ENCODE measurements around the gene STKLD1.
"Not testable (repeated sequence)": the region's sequence is repeated elsewhere in the genome, so short reads cannot be mapped to it uniquely, and the experiment has no call there.

STKLD1 gene

DNA sequence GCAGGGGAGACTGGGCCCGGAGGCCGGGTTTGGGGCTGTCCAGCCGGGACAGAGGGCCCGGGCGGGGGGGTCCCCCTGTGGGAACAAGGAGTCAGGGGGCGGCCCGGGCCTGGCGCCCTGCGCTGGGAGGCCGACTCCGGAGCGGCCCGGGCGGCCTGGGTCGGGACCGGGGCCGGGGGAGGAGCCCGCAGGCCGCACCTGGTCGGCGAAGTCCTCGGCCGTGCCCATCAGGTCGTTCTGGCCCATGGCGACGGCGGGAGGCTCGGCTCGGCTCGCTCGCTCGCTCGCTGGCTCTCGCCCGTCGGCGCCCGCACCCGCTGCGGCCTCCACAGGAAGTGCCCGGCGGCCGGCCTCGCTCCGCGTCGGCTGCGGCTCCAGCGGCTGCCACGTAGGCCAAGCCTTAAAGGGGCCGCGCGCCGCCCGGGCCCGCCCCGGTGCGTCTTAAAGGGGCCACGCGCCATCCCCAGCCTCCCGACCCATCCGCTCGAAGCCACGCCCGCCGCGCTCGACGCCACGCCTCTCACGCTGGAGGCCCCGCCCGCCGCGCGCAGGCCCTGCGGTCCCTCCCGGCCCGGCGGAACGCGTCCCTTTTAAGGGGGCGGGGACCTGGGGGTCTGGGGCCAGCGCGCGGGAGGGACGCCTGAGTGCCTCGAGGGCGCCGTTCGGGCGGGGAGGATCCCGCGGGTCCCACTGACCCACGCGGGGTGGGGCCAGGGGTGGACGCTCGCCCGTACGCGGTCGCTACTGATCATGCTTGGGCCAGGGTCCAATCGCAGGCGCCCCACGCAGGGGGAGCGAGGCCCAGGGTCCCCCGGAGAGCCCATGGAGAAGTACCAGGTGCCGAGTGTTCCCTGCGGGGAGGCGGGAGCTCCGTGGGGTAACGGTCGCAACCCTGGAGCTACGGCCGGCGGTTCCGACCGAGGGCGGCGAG, at the start of gene STKLD1, which contains the start of gene SURF4:
STKLD1 (plus strand) TSS at position 643 of the 931 bp plus-strand sequence; CDS start at position 751, 108 bp downstream.
SURF4 (minus strand) TSS at position 337 of the 931 bp plus-strand sequence; CDS start at position 246, 91 bp downstream.
- TF ChIP-seq, protein P1, sequence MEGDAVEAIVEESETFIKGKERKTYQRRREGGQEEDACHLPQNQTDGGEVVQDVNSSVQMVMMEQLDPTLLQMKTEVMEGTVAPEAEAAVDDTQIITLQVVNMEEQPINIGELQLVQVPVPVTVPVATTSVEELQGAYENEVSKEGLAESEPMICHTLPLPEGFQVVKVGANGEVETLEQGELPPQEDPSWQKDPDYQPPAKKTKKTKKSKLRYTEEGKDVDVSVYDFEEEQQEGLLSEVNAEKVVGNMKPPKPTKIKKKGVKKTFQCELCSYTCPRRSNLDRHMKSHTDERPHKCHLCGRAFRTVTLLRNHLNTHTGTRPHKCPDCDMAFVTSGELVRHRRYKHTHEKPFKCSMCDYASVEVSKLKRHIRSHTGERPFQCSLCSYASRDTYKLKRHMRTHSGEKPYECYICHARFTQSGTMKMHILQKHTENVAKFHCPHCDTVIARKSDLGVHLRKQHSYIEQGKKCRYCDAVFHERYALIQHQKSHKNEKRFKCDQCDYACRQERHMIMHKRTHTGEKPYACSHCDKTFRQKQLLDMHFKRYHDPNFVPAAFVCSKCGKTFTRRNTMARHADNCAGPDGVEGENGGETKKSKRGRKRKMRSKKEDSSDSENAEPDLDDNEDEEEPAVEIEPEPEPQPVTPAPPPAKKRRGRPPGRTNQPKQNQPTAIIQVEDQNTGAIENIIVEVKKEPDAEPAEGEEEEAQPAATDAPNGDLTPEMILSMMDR (conservative IDR thresholded peaks at IDR 0.05; ENCODE audit: low read depth, low read length), result no peak

DNA sequence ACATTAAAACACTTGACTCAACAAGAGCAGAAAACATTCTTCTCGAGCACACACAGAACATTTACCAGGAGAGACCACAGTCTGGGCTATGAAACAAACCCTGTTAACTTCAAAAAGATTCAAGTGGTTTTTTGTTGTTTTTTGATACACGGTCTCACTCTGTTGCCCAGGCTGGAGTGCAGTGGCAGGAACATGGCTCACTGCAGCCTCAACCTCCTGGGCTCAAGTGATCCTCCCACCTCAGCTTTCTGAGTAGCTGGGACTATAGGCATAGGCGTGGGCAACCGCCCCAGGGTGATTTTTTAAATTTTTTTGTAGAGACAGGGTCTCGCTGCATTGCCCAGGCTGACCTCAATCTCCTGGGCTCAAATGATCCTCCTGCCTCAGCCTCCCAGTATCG, 49.1 kb upstream of the STKLD1 start:
- H3K27ac ChIP-seq; H4K20me1 ChIP-seq (ENCODE audit: insufficient read depth); H3K79me2 ChIP-seq (ENCODE audit: insufficient read depth, low read depth); H3K4me3 ChIP-seq (IDR thresholded peaks at IDR 0.05; ENCODE audit: insufficient read depth, low read depth, low read length); H3K4me1 ChIP-seq (ENCODE audit: low read depth, poor library complexity, severe bottlenecking); H2AFZ ChIP-seq (ENCODE audit: low read depth); H3K36me3 ChIP-seq (ENCODE audit: insufficient read depth); H3K9ac ChIP-seq; H3K4me2 ChIP-seq: not testable (repeated sequence)
- H3K27me3 ChIP-seq (ENCODE audit: insufficient read depth, low read depth), result peaks cover 44% of the 10 kb centered on the region

More for the DNA sequence above, at the start of gene STKLD1, which contains the start of gene SURF4:
- H3K27me3 ChIP-seq (ENCODE audit: insufficient read depth, low read depth), result no peaks in the 10 kb centered on the region; the same call in 1 of the 2 replicates
- H3K4me2 ChIP-seq, result peak within 1 kb of the TSS; percentile 95
- peaks cover 10% of the 10 kb centered on the region for H3K4me1 ChIP-seq (ENCODE audit: low read depth, poor library complexity, severe bottlenecking)
- peak within 1 kb of the TSS; percentile 76 for H3K27ac ChIP-seq
- H3K79me2 ChIP-seq (ENCODE audit: insufficient read depth, low read depth), result peaks cover 47% of the 10 kb centered on the region
- no peaks in the 10 kb centered on the region for H4K20me1 ChIP-seq (ENCODE audit: insufficient read depth)
- peak within 1 kb of the TSS; percentile 66 for H2AFZ ChIP-seq (ENCODE audit: low read depth)
- no peaks in the 10 kb centered on the region for H3K36me3 ChIP-seq (ENCODE audit: insufficient read depth)
- H3K4me3 ChIP-seq (IDR thresholded peaks at IDR 0.05; ENCODE audit: insufficient read depth, low read depth, low read length), result no peak within 1 kb of the TSS
- peak within 1 kb of the TSS; percentile 86 for H3K9ac ChIP-seq

DNA sequence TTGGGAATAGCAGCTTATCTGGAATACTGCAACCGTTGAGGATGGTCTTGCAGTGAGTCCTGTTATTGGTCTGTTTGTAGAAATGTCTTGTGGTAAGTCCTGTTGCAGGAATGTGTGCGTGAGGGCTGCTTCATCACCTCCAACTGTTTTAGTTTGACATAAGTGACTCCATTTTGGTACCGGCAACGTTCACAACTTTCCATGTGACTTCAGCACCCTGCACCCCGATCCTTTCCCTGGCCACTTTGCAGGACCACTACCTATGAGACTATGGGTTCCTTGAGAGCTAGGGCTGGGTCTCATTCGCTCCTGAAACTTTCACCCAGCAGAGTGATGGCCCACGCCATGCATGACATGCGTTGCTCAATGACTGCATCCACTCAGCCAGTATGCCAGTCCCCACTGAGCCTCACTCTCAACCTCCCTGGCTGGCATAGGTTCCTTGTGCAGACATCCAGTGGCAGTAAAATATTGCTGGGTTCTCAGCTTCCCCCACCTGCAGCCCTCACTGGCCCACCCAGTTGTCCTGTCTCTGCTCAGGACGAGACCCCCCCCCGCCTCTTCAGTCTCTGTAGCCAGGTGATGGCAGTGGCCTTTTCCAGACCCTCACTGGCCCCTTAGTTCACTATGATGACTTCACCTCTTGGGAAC, 48.2 kb upstream of the STKLD1 start:
- no peaks in the 10 kb centered on the region for H3K79me2 ChIP-seq (ENCODE audit: insufficient read depth, low read depth)
- no peak overlapping the region for H3K4me3 ChIP-seq (IDR thresholded peaks at IDR 0.05; ENCODE audit: insufficient read depth, low read depth, low read length)
- no peak overlapping the region for H3K9ac ChIP-seq
- TF ChIP-seq, protein P1 (conservative IDR thresholded peaks at IDR 0.05; ENCODE audit: low read depth, low read length), result no peak
- H3K4me2 ChIP-seq, result no peak overlapping the region
- no peak overlapping the region for H3K27ac ChIP-seq
- H2AFZ ChIP-seq (ENCODE audit: low read depth), result no peak overlapping the region
- no peaks in the 10 kb centered on the region for H3K4me1 ChIP-seq (ENCODE audit: low read depth, poor library complexity, severe bottlenecking)
- H4K20me1 ChIP-seq (ENCODE audit: insufficient read depth), result no peaks in the 10 kb centered on the region
- H3K27me3 ChIP-seq (ENCODE audit: insufficient read depth, low read depth), result peaks cover 37% of the 10 kb centered on the region
- H3K36me3 ChIP-seq (ENCODE audit: insufficient read depth), result no peaks in the 10 kb centered on the region

DNA sequence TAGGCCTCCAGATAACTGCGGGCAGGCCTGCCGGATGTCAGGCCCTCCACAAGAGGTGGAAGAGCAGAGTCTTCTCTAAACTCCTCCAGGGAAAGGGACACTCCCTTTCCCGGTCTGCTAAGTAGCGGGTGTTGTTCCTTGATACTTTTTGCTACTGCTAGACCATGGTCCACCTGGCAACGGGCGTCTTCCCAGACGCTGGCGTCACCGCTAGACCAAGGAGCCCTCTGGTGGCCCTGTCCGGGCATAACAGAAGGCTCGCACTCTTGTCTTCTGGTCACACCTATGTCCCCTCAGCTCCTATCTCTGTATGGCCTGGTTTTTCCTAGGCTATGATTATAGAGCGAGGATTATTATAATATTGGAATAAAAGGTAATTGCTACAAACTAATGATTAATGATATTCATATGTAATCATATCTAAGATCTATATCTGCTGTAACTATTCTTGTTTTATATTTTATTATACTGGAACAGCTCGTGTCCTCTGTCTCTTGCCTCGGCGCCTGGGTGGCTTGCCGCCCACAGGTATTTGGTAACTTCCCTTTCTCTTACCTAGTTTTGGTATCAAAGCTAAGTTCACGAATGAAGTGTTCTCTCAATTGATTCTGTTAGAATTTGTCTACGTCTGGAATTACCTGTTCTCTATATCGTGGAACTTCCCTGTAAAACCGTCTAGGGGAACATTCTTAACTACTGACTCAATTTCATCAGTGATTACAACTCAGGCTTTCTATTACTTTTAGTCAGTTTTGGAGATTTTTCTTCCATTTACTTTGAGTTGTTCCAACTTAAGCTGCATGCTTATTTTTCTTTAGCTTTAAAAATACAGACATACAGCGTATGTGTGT, 46.6 kb upstream of the STKLD1 start:
- peaks cover 22% of the 10 kb centered on the region; the same call in 1 of the 2 replicates for H3K27me3 ChIP-seq (ENCODE audit: insufficient read depth, low read depth)
- H3K4me1 ChIP-seq (ENCODE audit: low read depth, poor library complexity, severe bottlenecking); H3K79me2 ChIP-seq (ENCODE audit: insufficient read depth, low read depth); H3K4me2 ChIP-seq; H3K27ac ChIP-seq; H4K20me1 ChIP-seq (ENCODE audit: insufficient read depth); H3K36me3 ChIP-seq (ENCODE audit: insufficient read depth); H2AFZ ChIP-seq (ENCODE audit: low read depth); H3K9ac ChIP-seq; H3K4me3 ChIP-seq (IDR thresholded peaks at IDR 0.05; ENCODE audit: insufficient read depth, low read depth, low read length): not testable (repeated sequence)

DNA sequence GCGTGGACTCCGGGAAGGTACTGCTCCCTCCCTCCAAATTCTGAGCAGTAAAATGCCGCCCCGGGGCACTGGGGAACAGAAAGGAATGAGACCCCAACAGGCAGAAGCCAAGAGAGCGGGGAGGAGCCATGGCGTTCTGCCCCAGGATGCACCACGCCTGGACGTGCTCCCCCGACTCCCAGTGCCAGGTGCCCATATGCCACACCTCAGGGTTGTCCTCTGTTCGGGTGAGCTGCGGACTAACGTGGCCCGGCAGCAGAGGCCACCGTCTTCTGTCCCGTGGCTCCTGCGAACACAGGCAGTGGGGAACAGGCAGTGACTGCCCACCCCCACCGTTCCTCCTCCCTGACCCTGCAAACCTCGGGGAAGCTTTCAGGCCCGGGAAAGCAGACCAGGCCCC, 44.9 kb upstream of the STKLD1 start:
- no peak overlapping the region for H3K9ac ChIP-seq
- H2AFZ ChIP-seq (ENCODE audit: low read depth), result no peak overlapping the region
- no peak overlapping the region for H3K27ac ChIP-seq
- H3K4me2 ChIP-seq, result no peak overlapping the region
- H3K4me1 ChIP-seq (ENCODE audit: low read depth, poor library complexity, severe bottlenecking), result peaks cover 10% of the 10 kb centered on the region
- H4K20me1 ChIP-seq (ENCODE audit: insufficient read depth), result no peaks in the 10 kb centered on the region
- peaks cover 9% of the 10 kb centered on the region; the same call in 1 of the 2 replicates for H3K79me2 ChIP-seq (ENCODE audit: insufficient read depth, low read depth)
- no peaks in the 10 kb centered on the region for H3K36me3 ChIP-seq (ENCODE audit: insufficient read depth)
- H3K4me3 ChIP-seq (IDR thresholded peaks at IDR 0.05; ENCODE audit: insufficient read depth, low read depth, low read length), result no peak overlapping the region
- TF ChIP-seq, protein P1 (conservative IDR thresholded peaks at IDR 0.05; ENCODE audit: low read depth, low read length), result no peak
- peaks cover 8% of the 10 kb centered on the region; the same call in 1 of the 2 replicates for H3K27me3 ChIP-seq (ENCODE audit: insufficient read depth, low read depth)
